ENCODE measurements around the gene EML2.
A peak's percentile ranks its signal among the peaks of the same experiment; 100 is the strongest.

EML2 gene

DNA sequence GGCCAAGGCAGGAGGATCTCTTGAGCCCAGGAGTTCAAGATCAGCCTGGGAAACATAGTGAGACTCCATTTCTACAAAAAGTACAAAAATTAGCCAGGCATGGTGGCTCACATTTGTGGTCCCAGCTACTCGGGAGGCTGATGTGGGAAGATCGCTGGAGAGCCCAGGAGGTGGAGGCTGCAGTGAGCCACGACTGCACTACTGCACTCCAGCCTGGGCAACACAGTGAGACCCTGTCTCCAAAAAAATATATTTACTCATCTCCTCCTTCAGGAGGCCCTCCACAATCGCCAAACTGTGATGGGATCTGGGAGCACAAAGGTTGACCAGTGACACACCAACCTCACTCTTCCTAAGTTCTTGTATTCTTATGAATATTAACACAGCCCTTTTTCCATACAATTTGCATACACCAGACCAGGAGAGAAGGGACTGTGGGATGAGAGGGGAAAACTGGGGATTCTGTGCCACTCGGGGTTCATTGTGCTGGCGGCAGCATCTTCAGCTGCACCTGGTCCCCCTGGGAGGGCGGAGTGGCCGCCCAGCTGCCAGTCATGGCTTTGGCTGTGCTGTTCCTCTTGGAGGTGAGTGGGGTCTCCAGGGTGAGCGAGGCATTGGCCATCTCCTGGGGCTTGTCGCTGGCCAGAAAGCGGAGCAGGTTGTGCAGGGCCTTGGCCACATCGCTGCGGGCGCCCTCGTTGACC is 48.7 kb downstream of the EML2 start:
- DNase-seq (ENCODE audit: low read depth, low spot score): no peak
- no peak overlapping the region for H3K27ac ChIP-seq

DNA sequence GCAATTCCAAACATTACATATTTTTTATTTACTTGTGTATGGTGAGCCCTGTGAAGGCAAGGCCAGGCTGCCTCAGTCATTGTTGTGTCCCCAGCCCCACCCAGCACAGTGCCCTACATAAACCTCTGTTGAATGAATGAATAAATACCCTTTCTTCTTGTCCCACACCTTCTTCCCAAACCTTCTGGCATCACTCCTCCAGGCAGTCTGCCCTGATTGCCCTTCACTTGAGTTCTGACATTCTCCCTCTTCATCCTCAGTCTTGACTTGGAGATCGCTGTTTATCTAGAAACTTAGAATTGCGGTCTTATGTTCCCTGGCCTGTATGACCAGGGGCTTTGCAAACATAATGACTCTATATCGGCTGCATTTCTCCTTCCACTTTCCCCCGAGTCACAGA is 49.4 kb downstream of the EML2 start:
- no peak overlapping the region for H3K27ac ChIP-seq
- DNase-seq (ENCODE audit: low read depth, low spot score): no peak

DNA sequence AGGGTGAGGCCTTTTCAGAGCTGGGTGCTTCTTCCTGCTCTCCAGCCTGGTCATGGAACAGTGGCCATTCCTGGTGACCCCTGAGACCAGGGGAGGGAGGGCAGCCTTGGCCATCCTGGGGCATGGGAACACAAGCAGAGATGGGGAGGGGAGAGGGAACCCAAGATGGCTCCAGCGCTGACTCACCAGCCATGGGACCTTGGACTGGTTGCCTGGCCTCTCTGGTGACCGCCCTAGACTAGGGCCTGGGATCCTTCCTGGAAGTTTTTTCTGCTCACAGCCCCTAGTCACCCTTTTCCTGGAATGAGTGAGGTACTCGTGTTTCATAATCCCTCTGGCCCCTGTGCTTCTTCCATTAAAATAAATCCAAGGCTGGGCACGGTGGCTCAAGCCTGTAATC is 51.3 kb downstream of the EML2 start:
- H3K27ac ChIP-seq: no peak overlapping the region
- DNase-seq (ENCODE audit: low read depth, low spot score): no peak

DNA sequence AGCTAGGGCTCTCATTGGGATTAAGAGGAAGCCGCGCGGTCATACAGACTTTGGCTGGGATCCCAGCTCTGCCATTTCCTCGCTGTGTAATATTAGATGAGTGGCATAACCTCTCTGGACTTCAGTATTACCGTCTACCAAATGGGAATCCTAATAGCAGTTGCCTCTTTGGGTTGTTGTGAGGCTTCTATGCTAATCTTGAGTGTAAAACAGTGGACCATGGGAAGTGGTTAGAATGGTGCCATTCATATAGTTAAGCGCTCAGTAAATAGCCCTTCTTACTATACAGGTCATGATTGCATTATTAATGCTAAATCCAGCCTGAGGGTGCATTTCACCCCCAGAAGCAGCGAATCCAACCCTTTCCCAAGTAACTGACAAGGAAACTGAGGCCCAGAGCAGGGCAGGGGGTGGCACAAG is 54.0 kb downstream of the EML2 start:
- no peak for DNase-seq (ENCODE audit: low read depth, low spot score)
- H3K27ac ChIP-seq: peak overlapping the region; percentile 88

DNA sequence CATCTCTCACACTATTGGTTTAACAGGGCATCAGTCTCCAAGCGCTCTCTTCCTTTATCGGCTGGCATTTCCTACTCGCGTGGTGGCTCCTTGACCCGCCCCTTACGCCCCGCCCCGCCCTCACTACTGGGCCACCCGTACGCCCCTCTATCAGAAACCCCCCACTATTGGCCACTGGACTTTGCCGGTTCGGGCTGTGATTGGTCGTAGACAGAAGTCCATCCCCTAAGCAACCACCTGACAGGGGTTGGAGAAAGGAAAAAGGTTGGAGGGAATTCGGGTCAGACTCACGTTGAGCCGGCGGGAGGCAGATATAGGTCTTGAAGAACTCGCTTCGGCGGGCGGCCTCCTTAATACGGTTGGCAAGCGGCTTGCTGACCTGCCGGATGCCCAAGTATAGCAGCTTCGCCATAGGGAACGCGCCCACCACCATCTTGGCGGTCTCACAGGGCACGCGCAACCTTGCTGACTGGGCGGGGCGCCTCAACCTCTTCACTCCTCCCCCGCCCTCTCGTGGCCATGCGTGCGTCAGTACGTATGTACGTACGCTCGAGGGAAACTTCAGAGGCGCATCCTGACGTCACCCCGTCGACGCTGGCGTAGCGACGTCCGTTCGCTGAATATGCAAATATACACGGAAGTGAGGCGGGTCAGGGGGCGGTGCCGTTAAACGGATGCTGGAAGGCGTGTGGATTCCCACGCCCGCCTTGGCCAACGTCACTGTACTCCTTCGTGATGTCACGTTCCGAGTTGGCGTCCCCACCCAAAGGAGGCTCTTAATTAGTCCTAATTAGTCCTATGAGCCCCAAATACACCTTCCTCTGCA is 54.7 kb downstream of the EML2 start, which contains the start of gene OPA3:
OPA3 (minus strand) TSS at position 471 of the 826 bp plus-strand sequence; CDS start at position 433, 38 bp downstream.
- H3K27ac ChIP-seq: peak within 1 kb of the TSS; percentile 88
- DNase-seq (ENCODE audit: low read depth, low spot score): peak; percentile 99

DNA sequence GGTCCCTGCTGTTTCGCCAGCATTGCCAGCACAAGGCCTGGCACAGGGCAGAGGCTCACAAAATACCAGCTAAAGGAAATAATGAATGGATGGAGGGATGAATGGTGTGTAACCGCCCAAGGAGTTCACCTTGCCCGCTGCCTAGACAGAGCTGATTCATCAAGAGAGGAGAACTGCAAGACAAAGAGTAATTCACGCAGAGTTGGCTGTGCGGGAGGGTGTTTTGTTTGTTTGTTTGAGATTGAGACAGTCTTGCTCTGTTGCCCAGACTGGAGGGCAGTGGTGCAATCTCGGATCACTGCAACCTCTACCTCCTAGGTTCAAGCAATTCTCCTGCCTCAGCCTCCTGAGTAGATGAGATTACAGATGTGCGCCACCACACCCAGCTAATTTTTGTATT is 57.6 kb downstream of the EML2 start:
- peak; percentile 27 for DNase-seq (ENCODE audit: low read depth, low spot score)
- peak overlapping the region; percentile 27 for H3K27ac ChIP-seq

DNA sequence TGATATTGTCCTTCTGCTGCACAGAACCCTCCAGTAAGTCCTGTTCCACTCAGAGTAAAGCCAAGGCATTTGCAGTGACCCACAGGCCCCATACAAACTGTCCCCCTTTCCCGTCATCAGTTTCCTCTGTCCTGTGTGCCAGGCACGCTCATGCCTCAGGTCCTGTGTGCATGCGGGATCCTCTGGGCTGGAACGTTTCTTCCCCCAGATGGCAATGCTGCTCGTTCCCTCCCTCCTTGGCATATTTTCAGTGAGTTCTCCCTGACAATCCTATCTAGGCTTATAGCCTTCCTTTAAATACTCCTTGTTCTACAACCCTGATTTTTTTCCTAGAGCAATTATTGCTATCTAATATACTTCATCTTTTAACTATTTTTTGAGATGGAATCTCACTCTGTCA is 60.3 kb downstream of the EML2 start:
- DNase-seq (ENCODE audit: low read depth, low spot score): no peak
- peak overlapping the region; percentile 96 for H3K27ac ChIP-seq

DNA sequence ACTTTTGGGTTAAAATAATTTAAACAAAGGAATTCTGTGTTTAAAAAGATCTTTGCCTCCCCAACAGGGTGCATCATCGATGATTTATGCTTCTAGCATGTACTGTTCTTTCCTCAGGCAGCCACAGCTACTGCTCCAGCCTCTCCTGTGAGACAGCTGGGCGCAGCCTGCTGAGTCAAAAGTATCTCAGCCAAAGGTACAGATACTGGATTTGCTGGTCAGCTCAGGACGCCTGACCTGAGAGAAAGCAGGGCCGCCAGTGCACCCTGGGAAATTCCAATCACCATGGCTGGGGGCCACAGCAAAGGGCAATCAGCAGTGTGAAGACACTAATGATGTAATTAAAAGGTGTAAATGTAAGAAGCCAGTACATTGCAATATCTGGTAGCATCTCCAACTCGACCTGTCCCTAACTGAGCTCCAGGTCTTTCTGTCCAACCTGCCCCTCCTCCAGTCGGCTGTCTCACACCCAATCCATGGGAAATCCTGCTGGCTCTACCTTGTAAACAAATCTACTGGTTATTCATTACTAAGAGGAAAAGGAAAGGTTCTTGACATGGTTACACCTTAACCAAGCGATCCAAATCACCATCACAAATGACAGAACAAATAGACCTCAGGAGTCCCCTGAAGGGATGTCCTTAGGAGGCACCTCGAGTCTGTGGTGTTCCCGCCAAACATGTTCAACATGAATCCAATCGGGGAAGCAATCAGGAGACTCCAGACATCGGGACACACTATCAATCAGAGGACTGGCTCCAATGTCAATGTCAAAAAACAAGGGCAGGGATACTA is 61.9 kb downstream of the EML2 start:
- peak overlapping the region; percentile 96 for H3K27ac ChIP-seq
- peak; percentile 91 for DNase-seq (ENCODE audit: low read depth, low spot score)

DNA sequence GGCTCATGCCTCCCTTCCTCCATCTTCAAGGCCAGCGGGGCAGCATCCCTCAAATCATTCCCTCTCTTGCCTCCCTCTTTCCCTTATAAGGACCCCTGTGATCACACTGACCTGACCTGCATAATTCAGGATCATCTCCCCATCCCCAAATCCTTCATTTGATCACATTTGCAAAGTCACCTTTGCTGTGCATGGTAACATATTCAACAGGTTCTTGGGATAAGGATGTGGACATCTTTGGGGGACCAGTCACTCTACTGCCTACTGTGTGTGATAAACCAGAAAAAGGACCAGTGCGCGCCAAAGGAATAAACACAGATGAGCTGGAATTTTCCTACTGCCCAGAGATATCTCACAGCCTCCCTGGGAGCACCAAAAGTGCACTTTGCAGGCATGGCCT is 62.5 kb downstream of the EML2 start:
- H3K27ac ChIP-seq: peak overlapping the region; percentile 96
- DNase-seq (ENCODE audit: low read depth, low spot score): no peak

DNA sequence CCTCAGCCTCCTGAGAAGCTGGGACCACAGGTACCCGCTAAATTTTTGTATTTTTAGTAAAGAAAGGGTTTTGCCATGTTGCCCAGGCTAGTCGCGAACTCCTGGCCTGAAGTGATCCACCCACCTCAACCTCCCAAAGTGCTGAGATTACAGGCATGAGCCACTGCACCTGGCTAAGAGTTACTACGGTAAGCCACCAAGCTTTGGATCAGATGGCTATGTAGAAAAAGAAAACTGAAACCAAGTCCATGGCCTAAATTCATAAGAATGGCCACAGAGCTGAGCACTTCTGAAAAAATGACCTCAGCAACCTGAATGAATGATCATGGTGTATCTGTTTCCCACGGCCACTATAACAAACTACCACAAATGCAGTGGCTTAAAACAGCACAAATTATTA is 64.0 kb downstream of the EML2 start:
- DNase-seq (ENCODE audit: low read depth, low spot score): no peak
- H3K27ac ChIP-seq: peak overlapping the region; percentile 96

DNA sequence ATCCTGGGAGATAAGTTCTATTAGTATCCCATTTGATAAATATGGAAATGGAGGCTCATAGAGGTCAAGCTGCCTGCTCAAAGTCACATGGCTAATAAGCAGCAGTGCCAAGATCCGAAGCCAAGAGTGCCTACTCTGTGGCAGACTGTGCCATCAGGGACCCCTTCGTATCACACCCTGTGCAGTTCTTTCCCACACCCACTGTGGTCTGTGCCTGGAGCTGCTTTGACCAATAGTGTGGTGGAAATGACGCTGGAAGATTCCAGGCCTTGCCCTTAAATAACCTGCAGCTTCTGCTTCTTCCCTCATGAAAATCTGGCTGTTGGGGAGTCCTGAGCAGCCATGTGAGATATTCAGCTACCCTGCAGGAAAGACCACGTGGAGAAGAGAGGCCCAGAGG is 64.7 kb downstream of the EML2 start:
- H3K27ac ChIP-seq: no peak overlapping the region
- DNase-seq (ENCODE audit: low read depth, low spot score): no peak

DNA sequence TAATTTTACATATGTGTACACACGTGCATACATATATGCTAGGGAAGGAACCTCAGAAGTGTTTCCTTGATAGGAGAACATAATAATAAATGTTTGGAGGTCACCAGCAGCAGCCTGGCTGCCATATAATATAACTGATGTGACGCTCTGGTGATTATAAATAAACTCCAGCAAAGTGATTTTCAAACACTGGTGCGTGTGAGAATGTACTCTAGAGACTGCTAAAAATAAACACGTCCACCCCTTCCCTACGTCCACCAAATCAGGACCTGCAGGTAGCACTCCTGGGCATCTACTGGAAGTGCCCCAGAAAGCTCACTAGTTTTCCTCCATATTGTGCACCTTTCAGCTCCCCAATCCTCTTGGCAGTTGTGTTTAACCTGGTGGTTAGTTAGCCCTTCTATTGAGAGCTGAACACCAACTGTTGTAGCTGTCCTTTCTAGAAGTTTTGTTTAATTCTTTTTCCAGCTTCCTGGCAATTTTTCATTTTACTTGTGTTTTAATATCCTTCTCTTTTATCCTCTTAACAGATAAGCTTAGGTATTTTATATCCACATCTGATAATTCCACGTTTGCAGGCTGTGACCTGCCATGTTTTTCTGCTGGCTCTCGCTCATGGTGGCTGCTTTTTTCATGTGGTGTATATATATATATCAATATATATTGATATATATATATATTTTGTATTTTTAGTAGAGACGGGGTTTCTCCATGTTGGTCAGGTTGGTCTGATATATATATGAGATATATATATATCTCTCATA is 67.6 kb downstream of the EML2 start:
- no peak for DNase-seq (ENCODE audit: low read depth, low spot score)
- H3K27ac ChIP-seq: no peak overlapping the region

DNA sequence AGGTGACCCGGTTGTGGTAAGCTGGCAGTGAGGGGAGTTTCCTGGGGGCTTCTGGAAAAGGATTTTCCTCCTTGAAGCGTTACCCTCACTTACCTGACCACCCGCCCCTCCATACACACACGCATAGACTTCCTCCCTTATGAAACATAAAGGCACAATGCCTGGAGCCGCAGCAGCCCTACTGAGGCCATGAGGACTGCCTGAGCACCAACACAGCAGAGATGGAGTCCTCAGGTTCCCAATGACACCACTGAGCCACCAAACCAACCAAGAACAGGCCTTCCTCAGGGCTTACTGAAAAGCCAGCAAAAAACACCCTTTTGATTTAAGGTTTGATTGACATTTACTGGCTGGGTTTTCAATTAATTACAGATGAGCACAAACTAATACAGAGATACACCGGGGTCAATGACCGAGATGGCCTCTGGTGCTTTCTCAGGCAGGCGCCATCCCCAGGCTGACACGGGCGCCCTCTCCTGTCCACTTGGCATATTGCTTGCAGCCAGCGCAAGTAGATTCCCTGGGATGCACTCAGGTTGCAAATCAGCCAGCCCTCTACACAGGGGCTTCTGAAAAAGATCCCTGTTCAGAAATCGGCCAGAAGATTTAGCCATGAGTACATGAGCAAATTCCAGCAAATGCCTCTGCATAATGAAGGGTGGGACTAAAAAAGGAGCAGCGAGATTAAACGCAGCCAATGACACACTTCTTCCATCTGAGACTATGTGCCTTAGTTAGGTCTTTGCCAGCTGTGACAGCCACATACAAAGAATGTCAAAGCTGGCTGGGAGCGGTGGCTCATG is 69.4 kb downstream of the EML2 start:
- no peak for DNase-seq (ENCODE audit: low read depth, low spot score)
- H3K27ac ChIP-seq: peak overlapping the region; percentile 80

DNA sequence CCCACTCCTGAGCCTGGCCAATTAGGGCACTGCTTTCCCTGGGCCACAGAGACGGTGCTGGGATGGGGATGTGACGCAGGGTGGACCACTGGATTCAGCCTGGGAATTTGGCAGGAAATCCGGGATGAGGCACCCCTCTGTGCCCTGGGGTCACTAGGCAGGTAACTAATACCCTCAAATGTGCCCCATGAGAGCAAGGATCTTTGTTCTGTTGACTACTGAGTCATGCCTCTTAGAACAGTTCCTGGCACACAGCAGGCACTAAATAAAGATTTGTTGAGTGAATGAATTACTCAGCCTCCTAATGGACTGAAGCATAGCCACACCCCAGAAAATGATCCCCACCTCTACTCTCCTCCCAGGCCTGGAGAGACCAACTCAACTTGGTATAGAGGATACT is 70.5 kb downstream of the EML2 start:
- DNase-seq (ENCODE audit: low read depth, low spot score): peak; percentile 71
- peak overlapping the region; percentile 80 for H3K27ac ChIP-seq

DNA sequence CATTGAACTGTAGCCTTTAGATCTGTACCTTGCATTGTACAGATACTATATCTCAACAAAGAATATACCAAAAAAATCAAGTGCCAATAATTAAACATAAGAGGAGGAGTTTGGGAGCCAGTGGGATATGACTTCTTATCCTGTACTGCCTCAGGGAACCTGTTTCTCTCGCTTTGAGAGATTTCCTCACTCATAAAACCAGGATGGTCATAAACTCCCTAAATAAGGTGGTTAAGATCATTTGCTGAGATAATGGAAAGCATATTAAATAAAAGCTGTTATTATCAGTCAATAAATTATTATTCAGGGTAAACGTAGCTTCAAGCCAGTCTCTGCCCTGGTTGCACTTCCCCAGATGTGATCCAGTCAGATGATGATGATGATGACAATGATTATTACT is 71.6 kb downstream of the EML2 start:
- no peak for DNase-seq (ENCODE audit: low read depth, low spot score)
- H3K27ac ChIP-seq: peak overlapping the region; percentile 80

DNA sequence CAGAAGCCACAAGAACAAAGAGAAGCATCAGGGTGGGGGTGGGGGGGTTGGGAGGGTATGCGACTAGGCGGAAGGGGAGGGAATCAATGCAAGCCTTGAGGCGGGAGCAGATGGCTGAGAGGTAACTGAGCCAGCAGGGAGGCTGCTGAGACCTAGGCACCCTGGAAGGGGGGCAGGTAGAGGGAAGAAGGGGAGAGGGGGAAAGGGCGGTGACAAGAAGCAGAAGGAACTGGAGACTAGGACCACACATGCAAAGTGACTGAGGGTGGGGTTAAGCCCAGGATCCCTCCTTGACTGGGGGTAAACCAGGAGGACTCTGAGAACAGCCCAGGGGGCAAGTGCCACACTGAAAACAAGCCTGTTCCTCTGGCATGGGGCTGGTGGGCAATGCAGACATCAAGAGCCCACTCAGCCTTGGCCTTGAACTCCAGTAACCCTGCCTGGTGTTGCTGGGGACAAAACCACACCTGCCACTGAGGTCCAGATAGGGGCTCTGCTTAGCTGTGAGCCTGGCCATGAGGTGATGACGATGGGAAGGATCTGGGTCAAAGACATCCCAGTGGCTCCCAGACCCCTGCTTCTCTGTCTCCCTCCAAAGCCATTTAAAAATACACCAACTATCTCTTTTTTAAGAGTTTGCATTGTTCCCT is 74.9 kb downstream of the EML2 start:
- H3K27ac ChIP-seq: no peak overlapping the region
- no peak for DNase-seq (ENCODE audit: low read depth, low spot score)

DNA sequence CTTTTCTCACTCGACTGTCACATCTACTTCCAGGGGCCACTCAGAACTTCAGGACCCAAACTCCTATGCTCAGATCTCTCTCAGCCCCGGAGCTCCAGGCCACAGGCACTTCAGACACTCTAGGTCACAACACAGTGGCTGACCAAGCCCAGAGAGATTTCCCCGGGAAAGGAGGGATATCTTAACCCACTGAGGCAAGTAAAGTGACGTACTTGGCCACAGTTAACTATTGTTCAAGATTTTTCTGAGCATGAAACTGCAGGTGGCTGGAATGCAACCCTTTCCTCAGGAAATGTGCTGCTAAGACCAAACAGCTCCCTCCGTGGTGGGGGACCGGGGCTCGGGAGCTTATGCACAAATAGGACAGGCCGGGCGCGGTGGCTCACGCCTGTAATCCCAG is 78.5 kb downstream of the EML2 start:
- DNase-seq (ENCODE audit: low read depth, low spot score): no peak
- no peak overlapping the region for H3K27ac ChIP-seq

DNA sequence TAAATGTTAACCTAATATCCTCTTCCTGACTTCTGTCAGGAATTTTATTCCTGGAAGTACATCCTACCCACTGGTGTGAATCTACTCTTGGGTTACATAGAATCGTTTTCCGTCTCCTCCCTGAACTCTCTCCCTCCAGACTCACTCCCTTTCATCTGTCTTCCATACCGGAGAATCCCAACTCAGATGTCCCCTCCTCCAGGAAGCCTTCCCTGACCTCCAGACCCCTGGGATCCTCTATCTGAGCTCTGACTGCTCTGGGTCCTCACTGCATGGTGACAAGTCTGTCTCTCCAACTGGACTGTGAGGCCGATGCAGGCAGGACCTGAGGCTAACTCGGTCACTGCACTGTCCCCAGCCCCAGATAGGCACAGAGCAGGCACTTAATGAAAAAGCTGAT is 79.2 kb downstream of the EML2 start:
- DNase-seq (ENCODE audit: low read depth, low spot score): no peak
- no peak overlapping the region for H3K27ac ChIP-seq
